ENCODE data around the gene ETS1.

Gene ETS1, protein sequence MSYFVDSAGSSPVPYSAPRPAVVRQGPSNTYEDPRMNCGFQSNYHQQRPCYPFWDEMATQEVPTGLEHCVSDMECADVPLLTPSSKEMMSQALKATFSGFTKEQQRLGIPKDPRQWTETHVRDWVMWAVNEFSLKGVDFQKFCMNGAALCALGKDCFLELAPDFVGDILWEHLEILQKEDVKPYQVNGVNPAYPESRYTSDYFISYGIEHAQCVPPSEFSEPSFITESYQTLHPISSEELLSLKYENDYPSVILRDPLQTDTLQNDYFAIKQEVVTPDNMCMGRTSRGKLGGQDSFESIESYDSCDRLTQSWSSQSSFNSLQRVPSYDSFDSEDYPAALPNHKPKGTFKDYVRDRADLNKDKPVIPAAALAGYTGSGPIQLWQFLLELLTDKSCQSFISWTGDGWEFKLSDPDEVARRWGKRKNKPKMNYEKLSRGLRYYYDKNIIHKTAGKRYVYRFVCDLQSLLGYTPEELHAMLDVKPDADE

GRCh38 chr11:128587415-128587814, at the start of gene ETS1:
Gene ETS1, minus strand, starts transcription at chr11:128587558. Its CDS starts 14,428 bp downstream, at chr11:128573130.
- no peak for DNase-seq

DNA sequence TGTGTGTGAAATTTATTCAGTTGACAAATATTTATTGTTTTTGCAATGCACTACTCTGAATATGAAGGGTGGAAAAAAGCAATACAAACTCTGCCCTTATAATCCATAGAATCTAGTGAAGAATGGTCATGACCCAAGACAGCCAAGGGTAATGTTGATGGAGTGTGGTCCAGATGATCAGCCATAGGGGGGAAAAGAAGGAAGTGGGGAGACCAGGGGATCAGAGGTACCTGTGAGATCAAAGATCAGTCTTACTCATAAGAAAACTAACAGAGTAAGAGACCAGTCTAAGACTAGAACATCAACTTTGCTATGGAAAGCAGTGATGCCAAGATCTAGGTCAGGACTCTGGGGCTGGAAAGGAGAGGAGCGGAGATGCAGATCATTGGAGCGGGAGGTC, 47.0 kb upstream of the ETS1 start:
- DNase-seq, result no peak

DNA sequence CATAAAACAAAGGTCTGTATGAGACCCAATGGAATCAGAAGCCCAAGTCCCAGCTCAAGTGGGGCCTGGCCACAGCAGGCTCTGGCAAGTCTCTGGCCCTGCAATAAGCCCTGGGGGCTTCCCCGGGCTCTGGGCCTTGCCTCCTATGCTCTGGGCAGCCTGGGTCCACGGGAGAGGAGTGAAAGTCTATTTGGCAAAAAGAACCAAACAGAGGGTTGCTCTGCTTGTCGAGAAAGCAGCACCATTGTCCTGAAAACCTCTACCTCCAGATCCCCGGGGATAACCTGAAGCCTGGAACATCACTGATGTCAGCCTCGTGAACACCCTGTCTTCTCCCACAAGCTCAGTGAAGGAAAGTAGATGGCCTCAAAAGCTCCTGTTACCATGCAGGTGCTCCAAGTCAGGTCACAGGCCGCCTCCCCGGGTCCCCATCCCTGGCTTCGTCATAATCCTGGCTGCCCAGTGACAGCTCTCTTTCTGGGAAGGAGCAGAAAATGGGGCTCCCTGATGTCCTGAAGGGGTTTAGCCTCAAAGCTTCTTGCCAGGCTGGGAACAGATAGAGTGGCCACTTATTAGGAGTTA, 46.1 kb upstream of the ETS1 start:
- DNase-seq, result no peak

DNA sequence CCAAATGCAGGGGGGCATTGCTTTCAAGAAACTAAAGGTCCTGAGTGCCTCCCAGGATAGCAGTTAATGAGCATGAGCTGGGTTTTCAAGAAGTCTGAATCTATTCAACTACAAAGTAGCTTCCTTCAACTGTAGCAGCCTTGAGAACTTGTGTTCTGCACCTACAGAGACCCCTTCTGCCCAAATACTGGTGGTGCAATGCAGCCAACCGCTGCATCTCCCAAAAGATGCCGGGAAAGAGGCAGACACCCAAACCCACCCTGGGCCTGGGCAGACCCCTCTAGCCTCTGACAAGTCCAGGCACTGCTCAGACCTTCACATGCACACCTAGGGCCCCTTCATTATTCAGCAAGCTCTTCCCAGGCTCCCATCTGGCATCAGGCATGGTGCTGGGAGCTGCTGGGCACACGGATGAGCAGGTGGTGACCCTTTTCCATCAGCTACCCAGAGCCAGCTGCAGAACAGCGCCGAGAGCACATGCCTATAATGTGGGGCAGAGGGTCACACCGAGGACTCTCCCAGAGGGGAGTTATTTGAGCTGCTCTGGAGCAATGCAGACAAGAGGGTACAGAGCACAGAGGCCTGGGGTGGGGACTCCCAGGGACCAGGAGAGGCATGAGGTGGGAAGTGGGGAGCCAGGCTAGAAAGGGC, 44.9 kb upstream of the ETS1 start:
- DNase-seq, result peak; percentile 85

- DNase-seq, result peak; percentile 95
Observed at GRCh38 chr11:128630367-128631230, 43.2 kb upstream of the ETS1 start.

DNA sequence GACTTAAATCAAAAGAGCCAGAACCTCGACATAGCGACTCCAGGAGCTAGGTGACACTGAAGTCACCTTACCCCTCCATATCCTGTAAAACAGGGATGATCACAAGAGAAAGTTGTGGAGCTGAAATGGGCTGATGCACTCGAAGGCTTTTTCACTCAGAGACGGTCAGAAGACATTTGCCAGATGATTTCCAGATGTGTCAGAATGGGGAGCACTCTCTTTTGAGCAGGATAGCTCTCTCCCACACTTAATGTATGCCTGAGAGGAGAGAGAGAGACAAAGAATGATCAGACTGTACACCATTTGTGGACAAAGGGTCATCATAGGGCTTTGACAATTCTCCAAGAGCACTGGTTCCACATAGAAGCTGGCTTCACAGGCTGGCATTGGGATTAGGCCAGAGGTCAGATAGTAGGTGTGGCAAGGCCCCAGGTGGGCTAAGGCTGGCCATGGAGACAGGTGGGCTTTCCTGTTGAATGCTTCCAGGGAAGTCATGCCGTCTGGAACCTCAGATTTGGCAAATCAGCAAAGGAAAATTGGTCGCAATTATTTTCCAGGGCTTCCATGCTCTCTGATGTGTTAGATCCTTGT, 42.3 kb upstream of the ETS1 start:
- DNase-seq, result no peak

GRCh38 chr11:128628686-128629085, 41.3 kb upstream of the ETS1 start:
- no peak for DNase-seq

DNA sequence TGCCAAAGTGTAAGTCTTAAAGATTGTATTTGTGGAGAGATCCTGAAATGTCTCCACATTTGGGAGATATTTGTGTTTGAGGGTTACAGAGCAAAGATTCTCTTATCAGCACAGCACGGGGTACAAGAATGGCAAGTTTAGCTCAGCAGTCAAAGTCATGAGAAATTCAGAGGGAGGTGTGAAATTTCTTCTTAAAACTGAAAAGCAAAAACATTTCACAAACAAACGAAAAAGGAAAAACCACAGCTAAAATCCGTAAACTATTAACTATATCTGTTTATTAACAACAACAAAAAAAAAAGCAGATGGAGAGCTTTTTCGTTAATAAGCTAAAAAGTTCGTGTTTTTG, 40.9 kb upstream of the ETS1 start:
- DNase-seq, result no peak

- DNase-seq, result peak; percentile 37
Observed at GRCh38 chr11:128627666-128628324, 40.4 kb upstream of the ETS1 start.

DNA sequence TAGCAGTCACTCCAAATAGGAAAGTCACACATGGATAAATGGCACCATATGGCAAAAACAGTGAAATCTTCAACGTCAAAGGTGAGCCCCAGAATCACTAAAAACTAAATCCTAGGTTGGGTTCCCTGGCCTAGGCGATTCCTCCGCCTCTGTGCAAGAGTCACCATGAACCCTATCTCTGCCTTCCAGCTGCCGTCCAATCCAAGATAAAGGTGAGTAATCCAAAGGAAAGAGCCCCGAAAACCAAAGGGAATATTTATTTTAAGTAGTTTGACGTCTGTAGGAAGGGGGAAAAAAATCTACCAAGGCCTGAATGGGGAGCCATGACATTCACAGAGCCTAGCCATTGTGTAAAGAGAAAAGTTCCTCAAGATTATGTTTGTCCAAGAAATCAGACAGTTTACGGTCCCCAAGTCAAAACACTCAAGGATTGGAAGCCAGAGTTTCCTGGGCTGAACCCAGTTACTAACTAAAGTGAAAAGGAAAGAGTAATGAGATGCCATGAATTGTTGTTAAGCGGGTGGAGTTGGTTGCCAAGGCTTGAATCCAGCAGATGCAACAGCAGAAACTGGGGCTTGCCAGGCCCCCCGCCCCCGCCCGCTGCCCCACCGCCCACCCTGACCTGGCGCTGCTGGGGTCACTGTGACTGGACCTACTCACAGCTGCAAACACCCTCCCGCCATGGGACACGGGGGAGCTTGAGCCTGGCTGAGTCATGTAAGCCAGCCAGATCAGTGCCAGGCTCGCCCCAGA, 39.7 kb upstream of the ETS1 start:
- DNase-seq, result no peak

- no peak for DNase-seq
Observed at GRCh38 chr11:128625746-128626145, 38.4 kb upstream of the ETS1 start.

- DNase-seq, result no peak
Observed at GRCh38 chr11:128625326-128625725, 38.0 kb upstream of the ETS1 start.

DNA sequence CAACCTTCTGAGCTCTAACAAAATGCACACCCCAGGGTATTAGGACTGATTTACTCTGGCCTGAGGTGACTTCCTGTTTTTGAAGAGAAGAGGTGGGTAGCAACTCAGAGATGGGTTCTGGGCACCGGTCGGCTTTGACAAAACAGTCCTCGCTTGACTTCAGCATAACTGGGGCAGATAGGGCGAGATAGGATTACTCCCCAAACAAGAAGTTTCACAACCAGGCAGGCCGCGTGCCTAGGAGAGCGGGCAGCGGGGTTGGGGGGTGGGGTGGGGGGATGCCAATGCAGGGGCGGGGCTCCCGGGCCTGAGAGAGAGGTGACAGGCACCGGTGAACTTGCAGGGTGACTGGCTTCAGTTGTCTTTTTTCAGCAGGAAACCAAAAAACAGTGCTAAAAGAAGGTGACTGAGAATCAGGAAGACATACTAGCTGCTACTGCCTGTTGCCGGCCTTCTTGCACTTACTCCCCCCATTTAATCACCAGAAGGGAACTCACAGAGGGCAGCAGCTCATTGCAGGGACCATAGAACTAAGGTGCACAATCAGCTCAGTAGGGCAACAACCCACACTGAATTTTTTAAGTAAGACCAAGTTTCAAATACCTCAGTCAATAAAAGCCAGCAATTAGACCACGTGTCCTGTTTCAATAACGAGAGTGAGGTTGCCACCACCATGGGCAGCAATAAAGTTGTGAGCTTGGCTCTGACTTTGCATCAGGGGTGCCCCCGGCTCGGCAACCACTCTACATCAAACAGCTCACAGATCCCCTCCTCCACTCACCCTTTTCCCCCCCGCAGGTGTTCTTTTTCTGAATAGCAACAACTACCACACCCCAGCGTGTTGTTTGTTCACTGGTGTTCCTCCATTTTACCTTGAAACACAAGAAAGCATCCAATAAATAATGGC, 37.2 kb upstream of the ETS1 start:
- DNase-seq, result peak; percentile 78

DNA sequence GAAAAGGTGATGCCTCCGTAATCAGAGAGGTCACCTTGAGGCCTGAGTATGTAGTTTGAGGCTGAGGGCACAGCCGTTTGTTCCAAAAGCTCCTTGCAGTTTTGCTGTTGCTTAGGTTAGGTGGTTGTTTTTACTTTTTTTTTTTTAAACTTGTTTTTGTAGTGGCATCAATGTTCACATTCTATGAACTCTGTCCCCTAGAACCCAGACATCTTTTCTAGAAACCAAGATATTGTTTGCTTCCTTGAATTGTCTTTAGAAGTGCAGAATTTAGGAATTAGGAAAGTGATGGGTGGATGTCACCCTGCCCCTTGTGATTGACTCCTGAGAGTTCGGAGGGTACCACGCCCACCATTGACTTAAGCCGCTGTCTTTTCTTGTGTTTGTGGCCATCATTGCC, 35.7 kb upstream of the ETS1 start:
- no peak for DNase-seq

DNA sequence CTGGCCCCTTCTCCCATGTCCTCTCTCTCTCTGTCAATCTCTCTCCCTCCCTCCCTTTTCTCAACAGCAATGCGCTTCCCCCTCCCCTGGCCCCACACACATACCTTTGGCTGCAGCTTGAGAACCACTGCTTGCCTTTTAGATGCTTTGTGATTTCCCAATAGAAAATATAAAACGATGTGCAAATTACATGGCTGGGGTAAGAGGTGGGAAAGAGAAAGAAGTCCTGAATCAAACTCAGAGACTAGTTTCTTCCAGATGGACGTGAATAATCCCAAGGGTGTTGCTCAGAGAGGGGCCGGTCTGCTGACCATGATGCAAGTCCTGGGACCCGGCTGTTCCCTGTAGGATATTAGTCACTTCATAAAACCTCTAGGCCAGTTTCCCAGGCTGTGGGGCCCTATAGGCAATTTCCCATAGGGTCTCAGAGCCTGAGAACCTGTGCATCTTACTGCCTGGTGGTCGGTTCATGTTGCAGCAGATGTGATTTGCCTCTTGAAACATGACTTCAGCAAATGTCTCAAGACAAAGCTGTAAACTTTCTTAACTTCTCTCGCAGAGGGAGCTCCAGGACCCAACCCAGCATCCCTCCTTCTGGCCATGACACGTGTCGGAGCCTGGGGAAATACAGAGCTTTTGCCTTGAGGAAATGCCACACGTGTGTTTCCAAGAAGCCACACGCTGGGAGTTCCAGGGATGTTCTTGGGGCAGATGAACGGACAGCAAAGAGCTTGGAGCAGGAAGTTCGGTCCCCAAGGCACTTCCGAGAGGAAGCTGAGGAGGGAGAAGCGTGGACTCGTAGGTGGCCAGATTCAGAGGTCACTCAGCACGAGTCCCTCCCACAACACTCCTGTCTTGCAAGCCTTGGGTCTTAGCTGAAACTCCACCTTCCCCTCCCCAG, 34.5 kb upstream of the ETS1 start:
- no peak for DNase-seq

- peak; percentile 63 for DNase-seq
Observed at GRCh38 chr11:128620309-128621100, 33.1 kb upstream of the ETS1 start.

- no peak for DNase-seq
Observed at GRCh38 chr11:128619540-128620308, 32.4 kb upstream of the ETS1 start.
